ENCODE data around the gene PRMT9.

PRMT9 gene

GRCh38 chr4:147628415-147628814 lies 55.5 kb downstream of the PRMT9 start:
- H3K27ac ChIP-seq, result no peak overlapping the region
- H3K4me3 ChIP-seq (ENCODE audit: low read depth, low read length), result no peak overlapping the region
- no peaks in the 10 kb centered on the region for H3K27me3 ChIP-seq (replicated peaks)
- peaks cover 33% of the 10 kb centered on the region for H3K36me3 ChIP-seq (replicated peaks)
- in situ Hi-C loops (cut with HindIII; ENCODE audit: low pct_ligation_motif_present, low sequenced_read_pairs), result no loop called here
- no peak for TF ChIP-seq CTCF (IDR thresholded peaks at IDR 0.05; ENCODE audit: low read depth, low read length, missing control alignments)
- DNase-seq, result no peak

- DNase-seq, result no peak
- Histone ChIP-seq H3K36me3 (replicated peaks) (peaks cover 29% of the 10 kb centered on the region), H3K4me3 (ENCODE audit: low read depth, low read length) (no peak overlapping the region), H3K27ac (no peak overlapping the region), H3K27me3 (replicated peaks) (no peaks in the 10 kb centered on the region)
- in situ Hi-C loops (cut with HindIII; ENCODE audit: low pct_ligation_motif_present, low sequenced_read_pairs), result no loop called here
- no peak for TF ChIP-seq CTCF (IDR thresholded peaks at IDR 0.05; ENCODE audit: low read depth, low read length, missing control alignments)
Measured at GRCh38 chr4:147626903-147627302, 57.1 kb downstream of the PRMT9 start.

- Histone ChIP-seq H3K27ac (no peak overlapping the region), H3K27me3 (replicated peaks) (no peaks in the 10 kb centered on the region), H3K36me3 (replicated peaks) (peaks cover 29% of the 10 kb centered on the region), H3K4me3 (ENCODE audit: low read depth, low read length) (no peak overlapping the region)
- no peak for DNase-seq
- TF ChIP-seq CTCF (IDR thresholded peaks at IDR 0.05; ENCODE audit: low read depth, low read length, missing control alignments), result no peak
- in situ Hi-C loops (cut with HindIII; ENCODE audit: low pct_ligation_motif_present, low sequenced_read_pairs), result no loop called here
Measured at GRCh38 chr4:147625733-147626132, 58.2 kb downstream of the PRMT9 start.

GRCh38 chr4:147620315-147620714 lies 63.6 kb downstream of the PRMT9 start:
- H3K27me3 ChIP-seq (replicated peaks), result no peaks in the 10 kb centered on the region
- H3K36me3 ChIP-seq (replicated peaks), result peaks cover 10% of the 10 kb centered on the region
- no peak overlapping the region for H3K27ac ChIP-seq
- no peak for TF ChIP-seq CTCF (IDR thresholded peaks at IDR 0.05; ENCODE audit: low read depth, low read length, missing control alignments)
- DNase-seq, result no peak
- no peak overlapping the region for H3K4me3 ChIP-seq (ENCODE audit: low read depth, low read length)
- in situ Hi-C loops (cut with HindIII; ENCODE audit: low pct_ligation_motif_present, low sequenced_read_pairs), result no loop called here

GRCh38 chr4:147617841-147618691 lies 65.9 kb downstream of the PRMT9 start:
- Histone ChIP-seq H3K27ac (peak overlapping the region; percentile 52), H3K36me3 (replicated peaks) (peaks cover 3% of the 10 kb centered on the region), H3K27me3 (replicated peaks) (no peaks in the 10 kb centered on the region), H3K4me3 (ENCODE audit: low read depth, low read length) (peak overlapping the region; percentile 89)
- DNase-seq, result no peak
- no peak for TF ChIP-seq CTCF (IDR thresholded peaks at IDR 0.05; ENCODE audit: low read depth, low read length, missing control alignments)
- in situ Hi-C loops (cut with HindIII; ENCODE audit: low pct_ligation_motif_present, low sequenced_read_pairs), result no loop called here

All from brain microvascular endothelial cell (primary cell).